Renal cortical epithelial cell (primary cell): ENCODE measurements around the gene CENPQ. TPM values are rescaled to one million over a fixed set of nuclear protein-coding genes. Genes with fewer than 3 reads are reported as not detected.

Experiments
- DNase-seq: peaks from one replicate; pipeline ENCODE4 v3.0.0-alpha.2; 2011; ENCODE audit warnings: low read depth
- total RNA-seq: library from RNA; depleted of rRNA; stranded (reverse); fragments of >200 nt; gene quantifications from 2 replicates; pipeline ENCODE4 v1.2.3, GENCODE V29; 2014

The CENPQ gene
- total RNA-seq, 1 donor from 2014 or later = 5.0 TPM

DNA sequence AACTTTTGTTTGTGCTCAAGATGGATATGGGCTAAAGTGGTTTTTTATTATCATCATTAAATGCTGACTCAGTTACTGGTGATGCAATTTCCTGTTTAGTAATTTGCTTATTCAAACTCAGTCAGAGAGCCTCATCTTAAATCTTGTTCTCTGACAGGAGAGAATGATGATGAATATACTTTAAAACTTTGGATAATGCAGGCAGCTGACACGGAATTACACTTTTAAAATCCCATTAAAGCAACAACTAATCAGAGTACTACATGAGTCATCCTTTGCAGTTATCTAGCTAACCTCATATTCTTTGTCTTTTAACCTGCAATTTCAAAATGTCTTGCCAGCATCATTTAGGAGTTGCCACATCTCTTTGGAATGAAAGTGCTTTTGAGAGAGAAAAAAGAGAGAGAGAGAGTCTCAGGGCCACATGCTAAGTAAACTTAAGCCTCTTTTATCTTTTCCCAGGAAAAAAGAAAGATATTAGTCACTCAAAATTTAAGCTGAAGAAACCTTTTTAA is 78.1 kb downstream of the CENPQ start:
- peak; percentile 96 for DNase-seq

DNA sequence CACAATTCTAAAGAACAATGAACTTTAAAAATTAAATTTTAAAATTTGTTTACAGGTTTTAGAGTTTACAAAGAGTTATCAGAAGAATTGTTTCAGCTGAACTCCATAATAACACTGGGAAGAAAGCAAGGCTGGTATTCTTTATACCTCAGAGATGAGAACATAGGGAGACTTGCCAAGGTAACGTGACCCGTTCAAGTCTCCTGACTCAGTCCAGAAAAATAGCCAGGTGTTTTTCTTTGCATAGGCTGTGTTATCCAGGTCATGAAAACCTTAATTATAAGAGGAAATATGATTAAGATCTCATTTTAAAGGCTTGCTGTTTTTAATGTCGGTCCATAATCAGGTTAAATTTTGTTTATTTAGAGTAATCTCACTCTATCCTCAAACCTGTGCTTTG is 78.8 kb downstream of the CENPQ start:
- DNase-seq = no peak

Other genes with a start within 250 kb of the CENPQ start
- gene MMUT, start 117 bp upstream of the CENPQ start, total RNA-seq = 15.6 and 24.8 TPM in 2 replicates
- not detected in 2 replicates for gene GLYATL3, start 36.6 kb downstream of the CENPQ start, total RNA-seq
- gene C6orf141, start 87.3 kb downstream of the CENPQ start, total RNA-seq = 2.4 and 4.7 TPM in 2 replicates
- not detected in 2 replicates for gene RHAG, start 173.5 kb downstream of the CENPQ start, total RNA-seq